SK-N-SH (cell line): ENCODE measurements around the gene TRPM8. TPM values are rescaled to one million over a fixed set of nuclear protein-coding genes. Genes with fewer than 3 reads are reported as not detected.

Source experiments
- CTCF ChIA-PET: fragments of 300-600, 350-600 bp; formaldehyde crosslinking; extraction: SDS; loops from one replicate; lab custom pipeline; 2021; lab: Yijun Ruan, JAX
- POLR2A ChIA-PET: fragments of 350-600 bp; sonication (Branson Sonifier 250); formaldehyde crosslinking; extraction: SDS; loops from one replicate; lab custom pipeline; 2020; ENCODE audit warnings: antibody characterized with exemption, inconsistent platforms; lab: Yijun Ruan, JAX
- DNase-seq: peaks from one replicate; pipeline ENCODE4 v3.0.0; 2012
- H2AFZ ChIP-seq: fragments of 200-600 bp; sonication (generic); 2 replicates; pipeline ENCODE4 v1.8.1; 2016; ENCODE audit warnings: antibody characterized with exemption, mild to moderate bottlenecking, low read depth
- H3F3A ChIP-seq: fragments of 200-600 bp; sonication (generic); replicated peaks from 2 replicates; pipeline ENCODE3; 2016; ENCODE audit warnings: antibody characterized with exemption, mild to moderate bottlenecking; ENCODE audit not compliant: insufficient read depth
- H3K27ac ChIP-seq, 2 experiments: fragments of 200-500 bp in 1 of 2; fragments of 200-600 bp in 1 of 2; sonication (Bioruptor generic) in 1 of 2; sonication (generic), shearing (Covaris generic) in 1 of 2; 2 replicates each; pipeline versions ENCODE4 v1.5.1 to v1.6.1; 2014 to 2016; ENCODE audit warnings: low read depth in 2 of 2, inconsistent platforms in 1 of 2, low read length in 1 of 2, mild to moderate bottlenecking in 1 of 2, mixed read lengths in 1 of 2
- H3K27me3 ChIP-seq: fragments of 200-600 bp; sonication (generic), shearing (Covaris generic); 2 replicates; pipeline ENCODE4 v1.6.1; 2016; ENCODE audit warnings: mixed run types; ENCODE audit not compliant: insufficient read depth
- H3K36me3 ChIP-seq, 2 experiments: fragments of 200-500 bp in 1 of 2; fragments of 200-600 bp in 1 of 2; sonication (Bioruptor generic) in 1 of 2; sonication (generic) in 1 of 2; replicated peaks in 1 of 2; 2 replicates each; pipeline versions ENCODE3 to v1.5.1; 2014 to 2016; ENCODE audit warnings: low read length in 1 of 2, mild to moderate bottlenecking in 1 of 2; ENCODE audit not compliant: insufficient read depth in 2 of 2, control insufficient read depth in 1 of 2
- H3K4me1 ChIP-seq, 2 experiments: fragments of 200-500 bp in 1 of 2; fragments of 200-600 bp in 1 of 2; sonication (Bioruptor generic) in 1 of 2; sonication (generic), shearing (Covaris generic) in 1 of 2; 2 replicates each; pipeline versions ENCODE4 v1.5.1 to v1.6.1; 2014 to 2016; ENCODE audit warnings: low read depth in 1 of 2, low read length in 1 of 2, mixed run types in 1 of 2; ENCODE audit not compliant: insufficient read depth in 2 of 2, control insufficient read depth in 1 of 2
- H3K4me2 ChIP-seq: fragments of 200-600 bp; sonication (generic), shearing (Covaris generic); 2 replicates; pipeline ENCODE4 v1.6.1; 2017; ENCODE audit warnings: mixed run types
- H3K4me3 ChIP-seq, 2 experiments: fragments of 200-500 bp in 1 of 2; fragments of 200-600 bp in 1 of 2; sonication (Bioruptor generic) in 1 of 2; sonication (generic), shearing (Covaris generic) in 1 of 2; 2 replicates each; pipeline versions ENCODE4 v1.5.1 to v1.8.1; 2014 to 2016; ENCODE audit warnings: low read depth in 2 of 2, inconsistent platforms in 1 of 2, low read length in 1 of 2, mild to moderate bottlenecking in 1 of 2, mixed read lengths in 1 of 2, moderate library complexity in 1 of 2
- H3K79me2 ChIP-seq: fragments of 200-600 bp; sonication (generic); 2 replicates; pipeline ENCODE4 v1.8.1; 2017; ENCODE audit warnings: mild to moderate bottlenecking; ENCODE audit not compliant: insufficient read depth
- H3K9ac ChIP-seq: fragments of 200-600 bp; sonication (generic); 2 replicates; pipeline ENCODE4 v1.6.1; 2017; ENCODE audit warnings: mixed run types
- H3K9me2 ChIP-seq: fragments of 200-600 bp; sonication (generic); 2 replicates; pipeline ENCODE4 v1.6.1; 2017; ENCODE audit warnings: mixed run types
- H3K9me3 ChIP-seq: fragments of 200-600 bp; sonication (generic); 2 replicates; pipeline ENCODE4 v1.6.1; 2017; ENCODE audit warnings: mixed run types, mild to moderate bottlenecking, moderate library complexity
- H4K20me1 ChIP-seq: fragments of 200-600 bp; sonication (generic); 2 replicates; pipeline ENCODE4 v1.6.1; 2017; ENCODE audit warnings: mild to moderate bottlenecking, mixed run types; ENCODE audit not compliant: insufficient read depth
- CTCF ChIP-seq: fragments of 200-600 bp; sonication (generic); IDR thresholded peaks from 2 replicates; pipeline ENCODE4 v1.6.1; 2017; ENCODE audit warnings: antibody characterized with exemption, mild to moderate bottlenecking, moderate library complexity
- EZH2phosphoT487 ChIP-seq: fragments of 200-600 bp; sonication (generic); IDR thresholded peaks from 2 replicates; pipeline ENCODE4 v1.6.1; 2017; ENCODE audit warnings: low read depth, mixed run types, mild to moderate bottlenecking, antibody characterized with exemption, moderate library complexity, borderline replicate concordance
- GABPA ChIP-seq: IDR thresholded peaks from 2 replicates; pipeline ENCODE4 v1.4.0; 2012; ENCODE audit warnings: low read depth, mild to moderate bottlenecking
- GATA2 ChIP-seq: sonication (generic); formaldehyde crosslinking; IDR thresholded peaks from 2 replicates; pipeline ENCODE4 v1.5.0; 2020; ENCODE audit warnings: mild to moderate bottlenecking, missing genetic modification reagents
- MEF2A ChIP-seq: IDR thresholded peaks from 2 replicates; pipeline ENCODE4 v1.4.0; 2012; ENCODE audit warnings: low read depth, borderline replicate concordance
- NFIC ChIP-seq: IDR thresholded peaks from 2 replicates; pipeline ENCODE4 v1.4.0; 2012; ENCODE audit warnings: borderline replicate concordance
- NRF1 ChIP-seq: IDR thresholded peaks from 2 replicates; pipeline ENCODE4 v1.6.1; 2012; ENCODE audit warnings: low read depth, mild to moderate bottlenecking, low read length
- PBX3 ChIP-seq: IDR thresholded peaks from 2 replicates; pipeline ENCODE4; 2012
- RAD21 ChIP-seq: IDR thresholded peaks from 2 replicates; pipeline ENCODE4 v1.6.1; 2012; ENCODE audit warnings: mild to moderate bottlenecking, low read length
- RFX5 ChIP-seq: IDR thresholded peaks from 2 replicates; pipeline ENCODE4 v1.6.1; 2012; ENCODE audit warnings: mild to moderate bottlenecking, improper control_type of control experiment, low read length
- SMC3 ChIP-seq: IDR thresholded peaks from 2 replicates; pipeline ENCODE4 v1.6.1; 2012; ENCODE audit warnings: low read depth, low read length, improper control_type of control experiment
- USF1 ChIP-seq: IDR thresholded peaks from 2 replicates; pipeline ENCODE4 v1.4.0; 2012; ENCODE audit warnings: low read depth, borderline replicate concordance
- WGBS: methylation state at CpG from one replicate; pipeline ENCODE4 v1.1.6; 2017; ENCODE audit warnings: low lambda C conversion rate; 5-methylcytosine and 5-hydroxymethylcytosine counted together
- polyA plus RNA-seq, 3 experiments: library from polyadenylated mRNA; depleted of rRNA; stranded (reverse); fragments of >200 nt; gene quantifications; 2 replicates each; pipeline ENCODE4 v1.2.3, GENCODE V29; 2012

Gene TRPM8
- polyA plus RNA-seq, 1 of the 3 experiments (the other 2 are of a cell fraction) = 0.85 TPM

GRCh38 chr2:233988581-233988980 lies 71.4 kb downstream of the TRPM8 start (continued):
- TF ChIP-seq USF1 (no peak), MEF2A (no peak), SMC3 (no peak), EZH2phosphoT487 (no peak), GABPA (no peak), PBX3 (no peak)

- POLR2A ChIA-PET = no interaction called here
- CTCF ChIA-PET = interaction anchor here (0.8 to 1.4 kb wide), 3 partner anchors 10 to 146 kb away, joined by 3 read pairs; no protein-coding TSS in a partner anchor
- Histone ChIP-seq H4K20me1 (no peaks in the 10 kb centered on the region), H3F3A (no peaks in the 10 kb centered on the region), H3K36me3 (no peaks in the 10 kb centered on the region), H3K27ac (no peak overlapping the region), H2AFZ (no peak overlapping the region), H3K4me1 (peaks cover 0 to 6% of the 10 kb centered on the region in 2 experiments; a peak in 1 of 4 replicates), H3K9ac (no peak overlapping the region), H3K9me2 (no peaks in the 10 kb centered on the region), H3K4me2 (no peak overlapping the region), H3K4me3 (no peak overlapping the region), H3K27me3 (no peaks in the 10 kb centered on the region), H3K79me2 (no peaks in the 10 kb centered on the region), H3K9me3 (no peaks in the 10 kb centered on the region)
- TF ChIP-seq NRF1 (no peak), GATA2 (CRISPR knock-in tag) (no peak), NFIC (no peak), EZH2phosphoT487 (no peak), RAD21 (no peak), PBX3 (no peak), CTCF (no peak), RFX5 (no peak)
- WGBS = 87% methylated on average over 13 of the region's 13 CpGs
- DNase-seq = no peak
Measured at GRCh38 chr2:233989221-233989858, 72.2 kb downstream of the TRPM8 start.
